B cell (primary cell): ENCODE measurements around the gene ZNF556.

Source experiments
- EZH2 ChIP-seq: IDR thresholded peaks from 2 replicates; pipeline ENCODE4 v1.6.1; 2012; ENCODE audit warnings: borderline replicate concordance, low read depth, mild to moderate bottlenecking, moderate library complexity, low read length; ENCODE audit not compliant: insufficient read depth, poor library complexity, severe bottlenecking
- TF ChIP-seq, protein P1 (sequence below): fragments of 200-600 bp; IDR thresholded peaks from one replicate; pipeline ENCODE4 v1.8.0; 2022; ENCODE audit warnings: antibody characterized with exemption, mild to moderate bottlenecking

GRCh38 chr19:2923510-2923909 is 56.4 kb downstream of the ZNF556 start:
- TF ChIP-seq, protein P1, sequence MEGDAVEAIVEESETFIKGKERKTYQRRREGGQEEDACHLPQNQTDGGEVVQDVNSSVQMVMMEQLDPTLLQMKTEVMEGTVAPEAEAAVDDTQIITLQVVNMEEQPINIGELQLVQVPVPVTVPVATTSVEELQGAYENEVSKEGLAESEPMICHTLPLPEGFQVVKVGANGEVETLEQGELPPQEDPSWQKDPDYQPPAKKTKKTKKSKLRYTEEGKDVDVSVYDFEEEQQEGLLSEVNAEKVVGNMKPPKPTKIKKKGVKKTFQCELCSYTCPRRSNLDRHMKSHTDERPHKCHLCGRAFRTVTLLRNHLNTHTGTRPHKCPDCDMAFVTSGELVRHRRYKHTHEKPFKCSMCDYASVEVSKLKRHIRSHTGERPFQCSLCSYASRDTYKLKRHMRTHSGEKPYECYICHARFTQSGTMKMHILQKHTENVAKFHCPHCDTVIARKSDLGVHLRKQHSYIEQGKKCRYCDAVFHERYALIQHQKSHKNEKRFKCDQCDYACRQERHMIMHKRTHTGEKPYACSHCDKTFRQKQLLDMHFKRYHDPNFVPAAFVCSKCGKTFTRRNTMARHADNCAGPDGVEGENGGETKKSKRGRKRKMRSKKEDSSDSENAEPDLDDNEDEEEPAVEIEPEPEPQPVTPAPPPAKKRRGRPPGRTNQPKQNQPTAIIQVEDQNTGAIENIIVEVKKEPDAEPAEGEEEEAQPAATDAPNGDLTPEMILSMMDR = no peak
- no peak for TF ChIP-seq EZH2
